DMS53 treated with DMSO at 0.1 percent for 48 hours (cell line): Measurements from ENCODE around the gene RGR.
"Not testable (repeated sequence)": the region's sequence is repeated elsewhere in the genome, so short reads cannot be mapped to it uniquely, and the experiment has no call there.

Experiments
- DNase-seq: peaks from one replicate; lab custom pipeline; 2025; ENCODE audit not compliant: unreplicated experiment; lab: John Stamatoyannopoulos, UW

The RGR gene

GRCh38 chr10:84256510-84257342 is 11.9 kb downstream of the RGR start:
- peak; percentile 35 for DNase-seq

DNA sequence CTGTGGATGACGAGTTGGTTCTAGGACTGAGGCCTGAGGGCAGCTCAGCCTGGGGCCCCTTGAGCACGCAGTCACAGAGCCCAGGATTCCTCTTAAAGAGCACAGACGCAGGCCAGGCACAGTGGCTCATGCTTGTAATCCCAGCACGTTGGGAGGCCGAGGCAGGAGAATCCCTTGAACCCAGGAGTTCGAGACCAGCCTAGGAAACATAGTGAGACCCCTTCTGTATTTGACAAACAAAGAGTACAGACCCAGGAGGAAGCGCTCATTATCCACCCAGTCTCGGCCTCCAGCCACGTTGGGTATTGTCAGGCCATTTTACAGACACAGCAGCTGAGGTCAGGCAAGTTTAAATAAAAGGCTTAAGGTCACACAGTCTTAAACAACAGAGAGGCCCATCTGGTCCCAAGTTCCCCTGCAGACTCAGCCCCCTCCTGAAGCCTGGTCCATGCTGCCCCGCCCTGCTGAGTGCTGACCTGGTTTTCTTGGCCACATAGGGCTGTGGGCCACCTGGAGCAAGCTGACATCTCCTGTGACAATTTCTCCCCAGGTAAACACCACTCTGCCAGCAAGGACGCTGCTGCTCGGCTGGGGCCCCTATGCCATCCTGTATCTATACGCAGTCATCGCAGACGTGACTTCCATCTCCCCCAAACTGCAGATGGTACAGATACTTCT is 12.6 kb downstream of the RGR start:
- no peak for DNase-seq

GRCh38 chr10:84258034-84258695 is 13.3 kb downstream of the RGR start:
- DNase-seq = no peak

DNA sequence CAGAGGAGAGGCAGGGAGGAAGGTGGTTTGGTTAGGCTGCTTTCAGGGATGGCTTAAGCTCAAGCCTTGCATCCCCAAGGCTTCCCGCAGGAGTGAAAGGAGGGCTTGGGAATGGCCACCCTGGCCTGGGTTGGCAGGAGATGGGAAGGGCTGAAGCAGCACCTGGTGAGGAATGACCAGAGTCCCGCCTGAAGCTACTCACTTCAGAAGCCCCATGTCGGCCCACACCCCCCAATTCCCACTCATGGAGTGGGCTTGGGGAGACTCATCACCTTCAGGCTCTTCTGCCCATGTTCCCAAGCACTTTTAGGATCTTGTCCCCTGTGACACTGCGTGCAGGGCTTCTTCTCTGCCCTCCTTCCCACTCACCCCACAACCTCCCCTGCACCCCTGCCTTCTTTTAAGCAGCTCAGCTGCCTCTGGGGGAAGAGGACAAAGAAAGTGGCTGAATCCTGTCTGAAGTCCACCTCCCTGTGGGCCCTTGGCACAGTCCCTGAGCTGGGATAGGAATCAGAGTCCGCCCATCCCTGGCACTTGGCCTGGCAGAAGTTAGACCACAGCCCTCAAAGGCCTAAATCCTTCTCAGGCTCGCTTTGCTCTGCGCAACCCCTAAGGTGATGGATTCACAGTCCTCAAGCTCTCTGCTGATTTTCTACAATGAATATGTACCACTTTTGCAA is 16.5 kb downstream of the RGR start:
- no peak for DNase-seq

DNA sequence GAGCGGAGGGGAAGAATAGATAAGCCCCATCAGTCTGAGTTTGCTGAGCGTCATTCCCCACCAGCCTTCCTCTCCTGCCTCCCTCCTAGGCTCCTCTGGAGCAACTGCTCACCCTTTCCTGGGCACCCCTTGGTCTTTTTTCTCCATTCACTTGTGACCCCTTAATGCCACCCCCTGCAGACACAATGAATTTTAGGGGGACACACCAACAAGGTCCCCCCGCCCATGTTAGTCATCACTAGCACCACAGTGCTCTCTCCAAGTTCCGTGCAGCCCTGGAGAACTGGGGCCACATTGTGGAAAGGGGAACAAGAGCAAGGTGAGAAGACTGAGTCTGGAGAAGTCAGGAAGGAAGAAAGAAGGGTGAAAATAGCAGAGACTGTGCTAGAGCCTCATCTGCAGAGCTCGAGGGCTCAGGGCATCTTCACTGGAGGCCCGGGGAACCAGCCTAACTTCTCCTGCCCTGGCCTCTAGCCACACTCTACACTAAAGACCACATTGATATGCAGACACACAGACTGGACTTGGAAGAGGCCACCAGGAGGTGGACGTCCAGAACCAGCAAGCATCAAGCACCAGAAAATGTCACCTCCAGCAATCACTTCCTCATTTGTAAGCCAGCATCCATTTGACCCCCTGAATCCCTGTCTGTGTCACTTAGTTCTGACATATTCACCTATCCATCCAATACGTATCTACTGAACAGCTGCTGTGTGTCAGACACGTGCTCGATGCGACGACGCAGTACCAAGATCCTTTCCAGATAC is 17.5 kb downstream of the RGR start:
- no peak for DNase-seq

- no peak for DNase-seq
Measured at GRCh38 chr10:84263716-84264115, 18.9 kb downstream of the RGR start.

DNA sequence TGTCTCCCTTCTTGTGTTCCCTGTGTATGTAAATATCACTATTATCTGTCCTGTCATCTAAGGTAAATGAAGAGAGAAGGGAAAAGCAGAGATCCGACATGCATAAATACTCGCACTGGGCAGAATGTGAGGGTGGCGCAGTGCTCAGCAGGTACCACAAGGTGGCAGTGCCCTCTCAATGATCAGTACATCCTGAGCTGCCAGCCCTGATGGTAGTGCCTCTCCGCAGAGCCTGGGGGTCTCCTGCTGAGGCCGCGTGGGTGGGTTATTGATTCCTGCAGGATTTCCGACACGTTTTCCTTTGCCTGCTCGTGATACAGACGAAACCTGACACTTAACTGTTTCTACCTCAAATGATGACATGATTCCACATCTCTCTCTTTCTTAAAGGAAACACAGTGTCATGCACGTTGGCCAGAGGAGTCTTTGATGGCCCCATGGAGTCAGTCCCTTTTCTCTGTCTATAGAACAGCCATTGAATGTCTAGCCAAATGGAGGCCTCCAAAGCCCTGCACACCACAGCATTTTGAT is 19.8 kb downstream of the RGR start:
- DNase-seq = peak; percentile 74

- DNase-seq = peak; percentile 27
Measured at GRCh38 chr10:84265418-84265817, 20.6 kb downstream of the RGR start.

GRCh38 chr10:84267503-84268126 is 22.8 kb downstream of the RGR start:
- DNase-seq = peak; percentile 91

- DNase-seq = no peak
Measured at GRCh38 chr10:84269162-84269561, 24.3 kb downstream of the RGR start.

DNA sequence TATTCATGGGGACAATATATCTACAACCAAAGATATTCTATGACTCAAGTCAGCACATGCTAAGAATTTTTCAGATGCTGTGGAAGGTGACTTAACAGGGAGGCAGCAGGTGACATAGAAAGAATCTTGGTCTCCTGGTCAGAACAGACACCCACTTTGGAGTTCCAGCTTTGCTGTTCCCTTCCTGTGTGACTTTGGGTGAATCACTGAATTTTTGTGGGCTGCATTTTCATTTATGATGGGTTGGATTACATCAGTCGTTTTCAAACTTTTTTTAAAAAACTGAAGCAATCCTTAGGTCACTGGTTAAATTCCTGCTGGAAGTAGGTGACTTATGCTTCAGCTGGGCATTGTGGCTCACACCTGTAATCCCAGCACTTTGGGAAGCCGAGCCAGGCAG is 24.9 kb downstream of the RGR start:
- DNase-seq = no peak

GRCh38 chr10:84270708-84271107 is 25.9 kb downstream of the RGR start:
- DNase-seq = peak; percentile 99

- not testable (repeated sequence) for DNase-seq
Measured at GRCh38 chr10:84279876-84280475, 35.1 kb downstream of the RGR start.

GRCh38 chr10:84286695-84287094 is 41.8 kb downstream of the RGR start:
- no peak for DNase-seq

DNA sequence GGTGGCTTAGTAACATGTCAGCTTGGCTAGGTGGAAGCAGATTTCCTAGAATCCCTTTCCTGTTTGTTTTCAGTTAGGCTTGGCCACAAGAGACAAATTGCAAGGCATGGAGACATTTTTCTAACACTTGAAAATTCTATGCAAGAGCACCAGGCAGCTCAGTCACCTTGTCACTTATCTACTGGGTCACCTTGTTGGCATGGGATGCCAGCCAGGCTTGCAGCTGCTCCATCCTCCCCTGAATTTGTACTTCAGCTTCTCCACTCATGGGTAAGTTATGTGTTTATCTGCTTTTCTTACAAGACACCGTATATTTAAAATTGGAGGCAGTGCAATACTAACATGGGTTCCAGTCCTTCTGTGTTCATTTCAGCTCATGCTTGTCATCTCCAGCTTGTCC is 43.3 kb downstream of the RGR start:
- DNase-seq = no peak

DNA sequence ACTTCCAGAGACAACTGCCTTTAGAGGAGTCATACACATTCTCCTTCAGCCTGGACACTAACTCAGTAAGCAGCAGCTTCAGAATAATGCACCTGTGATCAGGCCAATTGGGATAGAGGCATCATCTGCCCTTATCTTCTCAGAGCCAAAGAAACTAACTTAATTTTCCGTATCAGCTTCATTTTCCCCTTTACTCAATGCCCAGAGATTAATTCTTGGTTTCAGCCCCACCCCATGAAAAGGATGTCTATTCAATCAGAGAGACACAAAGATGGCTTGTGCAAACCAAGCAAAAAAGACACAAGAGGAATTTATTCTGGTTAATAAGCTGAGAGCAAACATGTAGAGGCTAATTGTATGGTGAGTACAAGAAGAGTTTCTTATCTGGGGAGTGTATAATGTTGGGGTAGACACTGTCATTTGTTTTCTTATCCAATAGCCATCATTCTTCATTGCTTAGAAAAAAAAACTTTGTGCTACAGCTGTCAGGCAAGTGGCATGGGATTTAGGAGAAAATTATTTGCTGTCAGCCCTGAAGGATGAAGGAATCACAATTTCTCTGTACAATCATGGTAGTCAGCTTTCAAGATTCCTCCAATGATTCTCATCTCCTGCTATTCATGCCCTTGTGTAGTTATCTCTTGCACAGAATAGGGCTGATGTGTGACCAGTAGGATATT is 44.8 kb downstream of the RGR start:
- DNase-seq = no peak

DNA sequence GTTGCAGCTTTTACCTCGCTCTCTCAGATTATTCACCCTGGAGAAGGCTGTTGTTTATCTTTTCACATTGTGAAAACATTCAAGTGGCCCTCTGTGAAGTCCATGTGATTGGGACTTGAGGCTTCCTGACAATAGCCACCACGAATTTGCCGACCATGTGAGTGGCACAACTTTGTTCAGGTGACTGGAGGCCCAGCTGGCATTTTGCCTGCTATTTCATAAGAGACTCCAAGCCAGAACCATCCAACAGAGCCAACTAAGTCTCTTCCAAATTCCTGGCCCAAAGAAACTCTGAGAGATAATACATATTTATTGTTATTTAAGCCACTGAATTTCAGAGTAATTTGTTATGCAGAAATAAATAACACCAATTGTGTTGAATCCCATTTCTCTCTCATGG is 45.4 kb downstream of the RGR start:
- no peak for DNase-seq

GRCh38 chr10:84291384-84291783 is 46.5 kb downstream of the RGR start:
- DNase-seq = no peak

DNA sequence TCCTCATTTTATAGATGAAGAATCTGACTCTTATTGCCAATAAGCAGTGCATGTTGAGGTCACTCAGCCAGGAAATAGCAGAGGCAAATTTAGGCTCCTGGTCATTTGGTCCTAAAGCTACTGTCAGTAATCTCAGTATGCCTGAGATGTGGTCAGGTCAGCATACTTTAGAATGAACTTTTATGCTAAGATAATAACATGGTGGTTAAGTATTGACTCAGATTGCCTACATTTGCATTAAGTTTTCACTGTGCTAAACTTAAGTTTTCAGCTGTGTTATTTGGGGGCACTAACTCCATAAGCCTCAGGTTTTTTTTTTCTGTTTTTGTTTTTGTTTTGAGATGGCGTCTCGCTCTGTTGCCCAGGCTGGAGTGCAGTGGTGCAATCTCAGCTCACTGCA is 47.6 kb downstream of the RGR start:
- no peak for DNase-seq
